Right lung (tissue), 10 donors: ENCODE measurements around the gene PUM1. TPM values are rescaled to one million over a fixed set of nuclear protein-coding genes. Genes with fewer than 3 reads are reported as not detected.
"Not testable (repeated sequence)": the region's sequence is repeated elsewhere in the genome, so short reads cannot be mapped to it uniquely, and the experiment has no call there.

Experiments
- DNase-seq, 2 donors: peaks; one replicate each; pipeline ENCODE4 v3.0.0-alpha.2; 2013
- long read RNA-seq, 8 donors: transcript quantifications; one replicate each; lab custom pipeline, GENCODE V29; 2026
- polyA plus RNA-seq, 5 donors: library from polyadenylated mRNA; unstranded; fragments of 120-200 nt; gene quantifications; one replicate each; pipeline versions ENCODE4 v1.2.1 to v1.2.3, GENCODE V29; 2013; ENCODE audit warnings: inconsistent platforms in 1 of 5, low replicate concordance in 1 of 5; ENCODE audit not compliant: insufficient read length in 5 of 5, insufficient read depth in 1 of 5

The PUM1 gene, protein sequence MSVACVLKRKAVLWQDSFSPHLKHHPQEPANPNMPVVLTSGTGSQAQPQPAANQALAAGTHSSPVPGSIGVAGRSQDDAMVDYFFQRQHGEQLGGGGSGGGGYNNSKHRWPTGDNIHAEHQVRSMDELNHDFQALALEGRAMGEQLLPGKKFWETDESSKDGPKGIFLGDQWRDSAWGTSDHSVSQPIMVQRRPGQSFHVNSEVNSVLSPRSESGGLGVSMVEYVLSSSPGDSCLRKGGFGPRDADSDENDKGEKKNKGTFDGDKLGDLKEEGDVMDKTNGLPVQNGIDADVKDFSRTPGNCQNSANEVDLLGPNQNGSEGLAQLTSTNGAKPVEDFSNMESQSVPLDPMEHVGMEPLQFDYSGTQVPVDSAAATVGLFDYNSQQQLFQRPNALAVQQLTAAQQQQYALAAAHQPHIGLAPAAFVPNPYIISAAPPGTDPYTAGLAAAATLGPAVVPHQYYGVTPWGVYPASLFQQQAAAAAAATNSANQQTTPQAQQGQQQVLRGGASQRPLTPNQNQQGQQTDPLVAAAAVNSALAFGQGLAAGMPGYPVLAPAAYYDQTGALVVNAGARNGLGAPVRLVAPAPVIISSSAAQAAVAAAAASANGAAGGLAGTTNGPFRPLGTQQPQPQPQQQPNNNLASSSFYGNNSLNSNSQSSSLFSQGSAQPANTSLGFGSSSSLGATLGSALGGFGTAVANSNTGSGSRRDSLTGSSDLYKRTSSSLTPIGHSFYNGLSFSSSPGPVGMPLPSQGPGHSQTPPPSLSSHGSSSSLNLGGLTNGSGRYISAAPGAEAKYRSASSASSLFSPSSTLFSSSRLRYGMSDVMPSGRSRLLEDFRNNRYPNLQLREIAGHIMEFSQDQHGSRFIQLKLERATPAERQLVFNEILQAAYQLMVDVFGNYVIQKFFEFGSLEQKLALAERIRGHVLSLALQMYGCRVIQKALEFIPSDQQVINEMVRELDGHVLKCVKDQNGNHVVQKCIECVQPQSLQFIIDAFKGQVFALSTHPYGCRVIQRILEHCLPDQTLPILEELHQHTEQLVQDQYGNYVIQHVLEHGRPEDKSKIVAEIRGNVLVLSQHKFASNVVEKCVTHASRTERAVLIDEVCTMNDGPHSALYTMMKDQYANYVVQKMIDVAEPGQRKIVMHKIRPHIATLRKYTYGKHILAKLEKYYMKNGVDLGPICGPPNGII
- 100 to 1,000 TPM in 4 of 5 donors, 10 to 100 TPM in 1; 69.6 to 122 (median 114) TPM for polyA plus RNA-seq
- long read RNA-seq, donor 1, full-length matches to known transcripts: 3 of 20 reads
- long read RNA-seq, donor 1, partial matches to known transcripts: 17 of 20 reads
- long read RNA-seq, donor 1, other reads (novel, unspliced or antisense): 0 of 20 reads
- long read RNA-seq, donor 2, full-length matches to known transcripts: 1 of 23 reads
- long read RNA-seq, donor 2, partial matches to known transcripts: 22 of 23 reads
- long read RNA-seq, donor 2, other reads (novel, unspliced or antisense): 0 of 23 reads
- long read RNA-seq, donor 3, partial matches to known transcripts: 81 of 81 reads
- long read RNA-seq, donor 3, other reads (novel, unspliced or antisense): 0 of 81 reads
- long read RNA-seq, donor 4, full-length matches to known transcripts: 3 of 3 reads
- long read RNA-seq, donor 4, partial matches to known transcripts: 0 of 3 reads
- long read RNA-seq, donor 4, other reads (novel, unspliced or antisense): 0 of 3 reads
- long read RNA-seq, donor 5, full-length matches to known transcripts: 2 of 15 reads
- long read RNA-seq, donor 5, partial matches to known transcripts: 13 of 15 reads
- long read RNA-seq, donor 5, other reads (novel, unspliced or antisense): 0 of 15 reads
- long read RNA-seq, donor 6, full-length matches to known transcripts: 5 of 20 reads
- long read RNA-seq, donor 6, partial matches to known transcripts: 15 of 20 reads
- long read RNA-seq, donor 6, other reads (novel, unspliced or antisense): 0 of 20 reads
- long read RNA-seq, donor 7, full-length matches to known transcripts: 8 of 14 reads
- long read RNA-seq, donor 7, partial matches to known transcripts: 6 of 14 reads
- long read RNA-seq, donor 7, other reads (novel, unspliced or antisense): 0 of 14 reads
- long read RNA-seq, donor 8: 0 reads

DNA sequence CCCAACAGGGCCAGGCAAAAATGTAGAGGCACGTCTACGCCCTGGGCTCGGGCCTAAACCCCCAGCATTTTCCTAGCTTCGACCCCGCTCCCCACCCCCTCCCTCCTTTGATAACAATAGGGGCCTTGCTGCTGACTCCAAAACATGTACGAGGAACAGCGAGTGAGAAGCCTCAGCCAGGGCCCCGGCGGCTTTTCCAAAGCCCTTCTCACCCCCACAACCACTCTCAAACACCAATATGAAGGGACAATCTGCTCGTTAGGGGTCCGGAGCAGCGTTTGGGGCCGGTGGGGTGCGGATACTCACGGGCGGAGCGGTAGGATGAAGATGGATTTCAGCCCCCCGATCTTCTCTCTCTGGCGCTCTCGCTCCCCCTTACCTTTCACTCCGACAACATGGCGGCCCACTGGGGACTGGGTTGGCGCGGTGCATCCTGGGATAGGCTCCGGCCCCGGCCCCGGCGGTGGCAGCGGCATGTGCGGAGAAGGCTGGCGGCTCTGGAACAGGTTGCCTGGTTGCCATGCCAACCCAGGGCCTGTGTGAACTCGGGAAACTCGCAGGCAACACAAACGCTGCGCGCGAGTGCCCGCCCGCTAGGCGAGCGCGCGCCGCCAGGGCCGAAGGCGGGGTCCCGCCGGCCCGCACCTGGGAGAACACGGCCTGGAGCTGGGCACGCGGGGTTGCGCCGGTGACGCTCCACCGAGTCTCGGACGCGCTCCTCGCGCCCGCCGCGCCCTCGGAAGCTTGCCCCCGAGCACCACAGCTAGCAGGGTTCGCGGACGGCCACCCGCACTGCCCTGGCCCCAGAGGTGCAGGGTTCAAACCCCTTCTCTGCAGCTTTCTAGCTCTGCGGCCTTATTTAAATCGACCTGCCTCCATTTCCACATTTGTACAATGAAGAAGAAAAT lies at the start of gene PUM1:
Gene PUM1 (minus strand): TSS at position 408 of the 908 bp plus-strand sequence. CDS start 6,151 bp downstream, outside the sequence.
- peak; percentile 93 to 95 for DNase-seq

DNA sequence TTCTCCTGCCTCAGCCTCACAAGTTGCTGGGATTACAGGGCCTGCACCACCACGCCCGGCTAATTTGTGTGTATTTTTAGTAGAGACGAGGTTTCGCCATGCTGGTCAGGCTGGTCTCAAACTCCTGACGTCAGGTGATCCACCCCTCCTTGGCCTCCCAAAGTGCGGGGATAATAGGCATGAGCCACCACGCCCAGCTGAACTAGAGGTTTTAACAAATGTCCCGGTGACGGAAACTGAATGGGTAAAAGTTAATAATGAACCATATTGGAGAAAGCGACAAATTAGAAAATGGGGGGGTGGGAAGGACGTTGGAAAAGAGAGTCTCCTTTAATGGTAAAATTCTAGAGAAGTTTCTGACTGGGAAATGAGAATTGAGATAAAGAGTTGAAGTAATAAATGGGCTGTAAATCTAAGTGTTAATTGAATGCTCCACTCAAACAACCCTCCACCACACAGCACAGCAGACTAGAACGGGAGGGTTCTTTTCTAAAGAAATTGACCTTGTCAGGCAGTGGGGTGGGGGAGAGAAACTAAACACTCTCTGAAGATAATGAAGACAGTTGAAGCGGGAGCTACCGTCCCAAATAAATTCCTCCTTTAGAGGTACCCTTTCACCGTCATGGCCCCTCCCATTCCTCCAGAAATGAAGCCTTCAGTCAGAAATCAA lies 46.9 kb upstream of the PUM1 start:
- no peak for DNase-seq

DNA sequence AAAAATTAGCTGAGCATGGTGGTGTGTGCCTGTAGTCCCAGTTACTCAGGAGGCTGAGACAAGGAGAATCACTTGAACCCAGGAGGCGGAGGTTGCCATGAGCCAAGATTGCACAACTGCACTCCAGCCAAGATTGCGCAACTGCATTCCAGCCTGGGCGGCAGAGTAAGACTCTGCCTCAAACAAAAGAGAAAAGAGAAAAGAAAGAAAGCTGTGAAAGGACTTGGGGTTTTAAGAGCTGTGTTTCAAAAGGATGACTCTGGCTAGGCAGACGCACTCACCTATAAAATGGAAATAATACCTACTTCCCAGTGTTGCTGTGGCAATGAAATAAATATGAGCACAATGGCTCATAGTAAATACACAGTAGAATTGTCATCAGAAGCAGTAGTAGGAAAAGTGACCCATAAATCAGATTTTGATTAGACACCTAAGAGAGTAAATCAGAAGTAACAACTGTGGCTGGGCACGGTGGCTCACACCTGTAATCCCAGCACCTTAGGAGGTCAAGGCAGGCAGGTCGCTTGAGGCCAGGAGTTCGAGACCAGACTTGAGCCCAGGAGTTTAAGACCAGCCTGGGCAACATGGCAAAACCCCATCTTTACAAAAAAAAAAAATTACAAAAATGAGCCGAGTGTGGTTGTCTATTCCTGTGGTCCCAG lies 45.9 kb upstream of the PUM1 start:
- DNase-seq: peak in 1 of 2 donors; percentile 45

DNA sequence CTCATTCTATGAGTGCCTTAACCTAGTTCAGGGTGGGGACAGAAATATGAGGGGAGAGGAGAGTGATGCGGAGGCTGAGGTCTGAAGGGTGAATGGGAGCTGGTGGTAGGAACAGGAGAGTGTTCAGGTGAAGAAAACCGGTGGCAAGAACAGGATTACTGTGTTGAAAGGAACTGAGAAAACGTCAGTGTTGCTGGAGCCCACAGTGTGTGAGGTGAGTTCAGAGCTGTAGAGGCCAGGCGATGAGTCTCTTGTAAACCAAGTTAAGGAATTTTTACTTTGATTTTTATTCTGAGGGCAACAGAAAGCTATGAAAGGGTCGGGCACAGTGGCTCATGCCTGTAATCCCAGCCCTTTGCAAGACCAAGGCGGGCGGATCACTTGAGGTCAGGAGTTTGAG lies 45.3 kb upstream of the PUM1 start:
- DNase-seq: no peak

DNA sequence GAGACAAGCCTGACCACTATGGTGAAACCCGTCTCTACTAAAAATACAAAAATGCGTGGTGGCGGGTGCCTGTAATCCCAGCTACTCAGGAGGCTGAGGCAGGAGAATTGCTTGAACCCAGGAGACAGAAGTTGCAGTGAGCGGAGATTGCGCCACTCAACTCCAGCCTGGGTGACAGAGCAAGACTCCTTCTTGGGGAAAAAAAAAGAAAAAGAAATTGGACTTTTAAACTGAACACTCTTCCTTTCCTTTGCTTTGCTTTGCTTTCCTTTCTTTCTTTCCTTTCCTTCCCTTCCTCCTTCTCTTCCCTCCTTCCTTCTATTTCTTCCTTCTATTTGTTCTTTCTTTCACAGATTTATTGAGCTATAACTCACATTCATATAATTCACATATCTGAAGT lies 43.3 kb upstream of the PUM1 start:
- DNase-seq: no peak

DNA sequence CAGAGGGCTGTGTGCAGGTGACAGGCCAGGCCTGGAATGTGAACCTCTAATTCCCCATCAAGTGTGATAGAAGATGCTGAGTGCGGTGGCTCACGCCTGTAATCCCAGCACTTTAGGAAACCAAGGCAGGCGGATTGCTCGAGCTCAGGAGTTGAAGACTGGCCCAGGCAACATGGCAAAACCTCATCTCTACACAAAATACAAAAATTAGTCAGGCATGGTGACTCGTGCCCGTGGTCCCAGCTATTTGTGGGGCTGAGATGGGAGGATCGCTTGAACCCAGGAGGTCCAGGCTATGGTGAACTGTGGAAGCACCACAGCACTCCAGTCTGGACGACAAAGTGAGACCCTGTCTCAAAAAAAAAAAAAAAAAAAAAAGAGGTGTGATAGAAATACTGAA lies 40.1 kb upstream of the PUM1 start:
- no peak for DNase-seq

DNA sequence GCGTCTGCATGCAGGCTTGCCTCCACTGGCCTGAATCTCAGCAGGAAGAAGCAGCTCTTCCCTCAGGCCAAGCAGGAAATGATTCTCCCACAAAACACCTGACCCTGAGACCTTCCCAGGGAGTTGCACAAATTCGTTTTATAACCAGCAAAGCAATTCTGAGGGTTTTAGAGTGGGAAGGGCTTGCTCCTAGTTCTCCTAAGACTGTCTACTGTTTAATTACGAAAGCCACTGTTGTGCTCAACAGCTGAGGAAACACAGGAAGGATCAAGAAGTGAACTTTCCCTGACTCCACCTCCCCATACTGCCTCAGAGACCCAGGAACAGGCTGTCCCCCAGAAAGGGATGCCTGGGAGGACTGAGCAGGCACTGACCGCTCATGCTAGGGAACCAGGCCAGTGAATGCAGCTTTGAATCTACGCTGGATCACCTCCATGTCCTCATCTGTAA lies 37.0 kb upstream of the PUM1 start:
- no peak for DNase-seq

DNA sequence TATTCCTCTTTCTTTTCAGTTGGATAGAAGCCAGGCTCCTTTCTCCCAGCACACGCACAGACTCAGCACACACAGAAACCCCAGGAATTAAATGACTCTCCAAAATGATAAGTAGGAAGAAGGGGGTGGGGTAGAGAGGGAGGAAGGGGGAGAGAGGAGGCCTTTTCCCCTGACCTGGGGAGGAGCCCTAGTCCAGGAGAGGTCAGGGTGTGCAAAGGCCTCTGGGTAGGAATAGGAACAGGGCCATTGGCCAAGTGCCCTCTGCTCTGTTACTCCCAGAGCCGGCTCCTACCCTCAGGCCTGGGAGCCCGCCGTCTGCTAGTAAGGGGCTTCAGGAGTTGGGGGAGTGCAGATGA lies 35.6 kb upstream of the PUM1 start:
- peak; percentile 23 to 34 for DNase-seq

DNA sequence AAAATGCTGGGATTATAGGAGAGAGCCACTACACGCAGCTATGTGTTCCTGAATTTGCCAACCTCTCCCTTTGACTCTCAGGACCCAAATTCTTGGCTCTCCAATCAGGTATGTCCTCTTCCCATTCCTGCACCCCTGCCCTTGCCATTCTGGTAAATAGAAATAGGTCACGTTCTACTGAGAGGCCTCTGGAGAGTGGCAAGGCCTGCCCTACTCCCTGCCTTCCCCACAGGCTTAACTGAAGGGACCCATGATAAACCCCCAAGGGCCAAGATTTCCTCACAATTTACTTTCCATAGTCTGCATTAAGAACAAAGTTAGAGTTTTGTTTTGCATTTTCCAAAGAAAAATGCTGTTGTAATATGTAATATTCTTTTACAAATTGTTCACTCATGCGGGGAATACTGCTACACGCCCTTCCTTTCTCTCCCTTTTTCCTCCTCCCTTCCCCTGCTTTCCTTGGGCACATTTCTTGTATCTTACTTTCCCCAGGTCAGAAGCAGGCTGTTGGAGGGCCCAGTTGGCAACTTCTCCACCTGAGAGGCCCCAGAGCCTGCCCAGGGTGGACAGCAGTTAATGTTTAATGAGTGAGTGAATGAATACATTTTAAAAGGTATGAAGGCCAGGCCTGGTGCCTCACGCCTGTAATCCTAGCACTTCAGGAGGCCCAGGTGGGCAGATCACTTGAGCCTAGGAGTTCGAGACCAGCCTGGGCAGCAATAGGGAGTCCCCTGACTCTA lies 33.9 kb upstream of the PUM1 start:
- DNase-seq: peak; percentile 32 to 39

DNA sequence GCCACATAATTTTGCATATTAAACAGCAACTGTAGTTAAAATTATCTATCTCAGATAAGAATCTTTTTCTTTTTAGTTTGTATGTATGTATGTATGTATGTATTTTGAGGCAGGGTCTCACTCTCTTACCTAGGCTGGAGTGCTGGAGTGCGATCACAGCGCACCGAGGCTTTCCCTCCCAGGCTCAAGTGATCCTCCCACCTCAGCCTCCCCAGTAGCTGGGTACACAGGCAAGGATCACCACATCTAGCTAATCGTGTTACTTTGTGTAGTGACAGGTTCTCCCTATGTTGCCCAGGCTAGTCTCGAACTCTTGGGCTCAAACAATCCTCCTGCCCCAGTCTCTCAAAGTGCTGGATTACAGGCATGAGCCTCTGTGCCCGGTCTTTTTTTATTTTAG lies 30.5 kb upstream of the PUM1 start:
- DNase-seq: no peak

DNA sequence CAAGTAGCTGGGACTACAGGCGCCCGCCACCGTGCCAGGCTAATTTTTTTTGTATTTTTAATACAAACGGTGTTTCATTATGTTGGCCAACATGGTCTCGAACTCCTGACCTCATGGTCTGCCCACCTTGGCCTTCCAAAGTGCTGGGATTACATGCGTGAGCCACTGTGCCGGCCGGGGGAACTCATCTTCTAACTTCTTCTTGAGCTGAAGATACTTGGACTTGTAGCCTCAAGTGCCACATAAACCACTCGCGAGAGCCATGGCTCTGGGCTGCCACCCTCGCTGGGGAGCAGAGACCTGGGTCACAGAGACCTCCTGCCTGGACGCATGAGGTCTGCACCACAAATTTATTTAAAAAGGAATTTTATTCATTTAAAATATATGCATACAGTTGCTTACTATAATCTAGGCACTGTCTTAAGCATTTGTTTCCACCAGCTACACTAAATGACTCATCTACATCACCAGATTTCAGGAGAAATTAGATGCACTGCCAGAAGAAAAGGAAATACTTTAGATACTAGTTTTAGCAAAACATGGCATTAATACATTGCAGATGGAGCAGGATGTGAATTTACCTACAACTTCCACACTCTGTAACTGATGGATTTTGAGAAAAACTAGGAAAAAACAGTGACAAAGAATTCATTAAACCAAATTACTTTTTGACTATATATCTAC lies 29.9 kb upstream of the PUM1 start:
- DNase-seq: no peak

DNA sequence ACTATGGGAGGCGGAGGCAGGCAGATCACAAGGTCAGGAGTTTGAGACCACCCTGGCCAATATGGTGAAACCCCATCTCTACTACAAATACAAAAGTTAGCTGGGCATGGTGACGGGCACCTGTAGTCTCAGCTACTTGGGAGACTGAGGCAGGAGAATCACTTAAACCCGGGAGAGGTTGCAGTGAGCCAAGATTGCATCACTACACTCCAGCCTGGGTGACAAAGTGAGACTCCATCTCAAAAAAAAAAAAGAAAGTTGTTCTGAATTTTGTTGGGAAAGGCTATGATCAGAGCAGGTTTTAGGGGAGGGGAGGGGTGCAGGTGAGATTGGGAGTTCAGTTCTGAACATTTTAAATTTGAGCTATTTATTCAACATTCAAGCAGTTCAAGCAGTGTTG lies 22.6 kb upstream of the PUM1 start:
- DNase-seq: not testable (repeated sequence)

DNA sequence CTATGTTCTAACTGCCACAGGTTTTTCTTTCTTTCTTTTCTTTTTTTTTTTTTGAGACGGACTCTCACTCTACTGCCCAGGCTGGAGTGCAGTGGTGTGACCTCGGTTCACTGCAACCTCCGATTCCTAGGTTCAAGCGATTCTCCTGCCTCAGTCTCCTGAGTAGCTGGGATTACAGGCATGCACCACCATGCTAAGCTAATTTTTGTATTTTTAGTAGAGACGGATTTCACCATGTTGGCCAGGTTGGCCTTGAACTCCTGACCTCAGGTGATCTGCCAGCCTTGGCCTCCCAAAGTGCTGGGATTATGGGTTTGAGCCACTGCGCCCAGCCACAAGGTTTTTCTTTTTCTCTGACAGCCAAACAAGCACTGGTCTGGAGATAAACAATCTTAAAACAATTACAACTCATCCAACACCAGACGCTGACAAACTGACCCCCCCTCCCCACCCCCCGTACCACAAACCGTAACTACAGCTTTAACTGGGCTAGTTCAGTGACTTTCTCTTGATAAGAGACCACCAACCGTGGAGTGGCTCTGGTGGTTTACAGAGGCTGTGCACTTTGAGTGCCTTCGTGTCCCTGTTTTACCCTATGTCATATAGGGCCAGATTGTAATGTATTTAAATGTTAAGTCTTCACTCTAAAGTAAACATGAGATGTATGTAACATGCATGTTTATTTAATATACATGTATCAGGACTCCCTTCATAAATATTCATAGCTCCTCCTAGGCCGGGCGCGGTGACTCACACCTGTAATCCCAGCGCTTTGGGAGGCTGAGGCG lies 19.5 kb upstream of the PUM1 start:
- DNase-seq: no peak

DNA sequence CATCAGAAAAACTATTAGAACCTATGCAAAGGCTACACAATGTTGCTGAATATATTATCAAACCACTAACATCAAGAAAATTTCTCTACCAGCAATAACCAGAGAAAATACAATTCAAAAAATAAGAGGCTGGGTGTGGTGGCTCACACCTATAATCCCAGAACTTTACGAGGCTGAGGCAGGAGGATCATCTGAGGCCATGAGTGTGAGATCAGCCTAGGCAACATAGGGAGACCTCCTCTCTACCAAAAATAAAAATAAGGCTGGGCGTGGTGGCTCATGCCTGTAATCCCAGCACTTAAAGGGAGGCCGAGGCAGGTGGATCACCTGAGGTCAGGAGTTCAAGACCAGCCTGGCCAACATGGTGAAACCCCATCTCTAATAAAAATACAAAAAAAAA lies 16.9 kb upstream of the PUM1 start:
- no peak for DNase-seq

DNA sequence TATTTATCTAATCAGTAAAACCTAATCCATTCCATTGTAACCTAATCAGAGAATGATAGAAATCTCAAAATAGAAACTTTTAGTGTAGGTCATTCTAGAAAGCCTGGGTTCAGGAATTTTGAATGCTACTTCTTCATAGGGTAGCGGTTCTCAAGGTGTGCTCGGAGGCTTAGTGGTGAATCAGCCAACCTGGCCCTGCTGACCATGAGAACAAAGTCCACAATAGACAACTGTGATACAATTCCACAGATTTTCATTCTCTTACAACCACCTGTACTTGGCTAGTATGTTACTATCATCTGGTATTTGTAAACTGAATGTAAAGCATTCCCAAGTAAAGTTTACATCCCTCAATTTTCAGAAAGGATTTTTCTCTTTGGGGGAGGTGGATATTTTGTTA lies 7.5 kb upstream of the PUM1 start:
- no peak for DNase-seq
